Activated CD8-positive, alpha-beta T cell treated with anti-CD3 and anti-CD28 coated beads for 36 hours (primary cell): ENCODE measurements around the gene PDE9A. TPM values are rescaled to one million over a fixed set of nuclear protein-coding genes. Genes with fewer than 3 reads are reported as not detected.
A peak's percentile ranks its signal among the peaks of the same experiment; 100 is the strongest.

Experiments used
- ATAC-seq: fragments of 200-7000 bp; cut with Tn5 transposase; one replicate; pipeline ENCODE4 v1.10.0; 2021; ENCODE audit warnings: mild to moderate bottlenecking, moderate library complexity
- CTCF ChIA-PET: fragments of 350-600 bp; sonication (Branson Sonifier 250); formaldehyde crosslinking; loops from one replicate; lab custom pipeline; 2021; ENCODE audit warnings: antibody characterized with exemption; lab: Charles Lee
- POLR2A ChIA-PET: fragments of 350-600 bp; sonication (Branson Sonifier 250); formaldehyde crosslinking; loops from one replicate; lab custom pipeline; 2021; ENCODE audit warnings: antibody characterized with exemption; lab: Charles Lee
- DNase-seq: peaks from one replicate; pipeline ENCODE4 v3.0.0-alpha.2; 2020
- H3K27ac Mint-ChIP-seq: one replicate; pipeline ENCODE4 v1.8.0; 2021; ENCODE audit warnings: mild to moderate bottlenecking, mixed read lengths
- H3K27me3 Mint-ChIP-seq: one replicate; pipeline ENCODE4 v1.8.0; 2021; ENCODE audit warnings: mixed read lengths
- H3K36me3 Mint-ChIP-seq: one replicate; pipeline ENCODE4 v1.8.0; 2021; ENCODE audit warnings: low read depth, mixed read lengths
- H3K4me1 Mint-ChIP-seq: one replicate; pipeline ENCODE4 v1.8.0; 2021; ENCODE audit warnings: low read depth, mixed read lengths
- H3K4me3 Mint-ChIP-seq: one replicate; pipeline ENCODE4 v1.8.0; 2021; ENCODE audit warnings: mild to moderate bottlenecking, moderate library complexity, mixed read lengths
- H3K9me3 Mint-ChIP-seq: one replicate; pipeline ENCODE4 v1.8.0; 2021; ENCODE audit warnings: mixed read lengths
- intact Hi-C: fragments of 100-400 bp; cut with micrococcal nuclease; formaldehyde crosslinking; loops from one replicate; pipeline ENCODE4 v1.10.0; 2022
- total RNA-seq, 2 experiments: library from RNA; stranded (reverse); gene quantifications; one replicate each; pipeline ENCODE4 v1.2.3, GENCODE V29; 2021
- TF ChIP-seq, protein P1 (sequence below): fragments of 200-600 bp; IDR thresholded peaks from one replicate; pipeline ENCODE4 v1.8.0; 2022; ENCODE audit warnings: antibody characterized with exemption, mild to moderate bottlenecking

Gene PDE9A
- total RNA-seq, 2 experiments from 2014 or later, result 11.1 to 11.5 TPM

GRCh38 chr21:42746240-42746592 is 92.8 kb downstream of the PDE9A start:
- no peaks in the 10 kb centered on the region for H3K27me3 Mint-ChIP-seq
- H3K4me3 Mint-ChIP-seq, result peak overlapping the region; percentile 58
- ChIA-PET POLR2A (interaction anchor here (1.3 to 1.9 kb wide), 2 partner anchors 8 to 12 kb away, joined by 5 to 6 read pairs; no protein-coding TSS in a partner anchor), CTCF (interaction anchor here (1.2 to 1.4 kb wide), 3 partner anchors 9 to 153 kb away, joined by 3 read pairs; no protein-coding TSS in a partner anchor)
- H3K36me3 Mint-ChIP-seq, result no peaks in the 10 kb centered on the region
- peaks cover 25% of the 10 kb centered on the region for H3K4me1 Mint-ChIP-seq
- DNase-seq (no peak), ATAC-seq (peak; percentile 17)
- H3K27ac Mint-ChIP-seq, result peak overlapping the region; percentile 95
- TF ChIP-seq, protein P1, sequence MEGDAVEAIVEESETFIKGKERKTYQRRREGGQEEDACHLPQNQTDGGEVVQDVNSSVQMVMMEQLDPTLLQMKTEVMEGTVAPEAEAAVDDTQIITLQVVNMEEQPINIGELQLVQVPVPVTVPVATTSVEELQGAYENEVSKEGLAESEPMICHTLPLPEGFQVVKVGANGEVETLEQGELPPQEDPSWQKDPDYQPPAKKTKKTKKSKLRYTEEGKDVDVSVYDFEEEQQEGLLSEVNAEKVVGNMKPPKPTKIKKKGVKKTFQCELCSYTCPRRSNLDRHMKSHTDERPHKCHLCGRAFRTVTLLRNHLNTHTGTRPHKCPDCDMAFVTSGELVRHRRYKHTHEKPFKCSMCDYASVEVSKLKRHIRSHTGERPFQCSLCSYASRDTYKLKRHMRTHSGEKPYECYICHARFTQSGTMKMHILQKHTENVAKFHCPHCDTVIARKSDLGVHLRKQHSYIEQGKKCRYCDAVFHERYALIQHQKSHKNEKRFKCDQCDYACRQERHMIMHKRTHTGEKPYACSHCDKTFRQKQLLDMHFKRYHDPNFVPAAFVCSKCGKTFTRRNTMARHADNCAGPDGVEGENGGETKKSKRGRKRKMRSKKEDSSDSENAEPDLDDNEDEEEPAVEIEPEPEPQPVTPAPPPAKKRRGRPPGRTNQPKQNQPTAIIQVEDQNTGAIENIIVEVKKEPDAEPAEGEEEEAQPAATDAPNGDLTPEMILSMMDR, result peak; percentile 19
- intact Hi-C loops, result no loop called here
- H3K9me3 Mint-ChIP-seq, result no peaks in the 10 kb centered on the region

- CTCF ChIA-PET, result interaction anchor here (1.3 to 1.4 kb wide), 3 partner anchors 9 to 154 kb away, joined by 3 to 4 read pairs (median 3); no protein-coding TSS in a partner anchor
- ATAC-seq, result peak; percentile 78
- Mint-ChIP-seq H3K9me3 (no peaks in the 10 kb centered on the region), H3K27me3 (no peaks in the 10 kb centered on the region), H3K4me1 (peaks cover 25% of the 10 kb centered on the region), H3K4me3 (peak overlapping the region; percentile 58), H3K36me3 (no peaks in the 10 kb centered on the region), H3K27ac (peak overlapping the region; percentile 95)
- DNase-seq, result peak; percentile 50
- intact Hi-C loops, result no loop called here
- TF ChIP-seq, protein P1, result no peak
- POLR2A ChIA-PET, result interaction anchor here (1.3 to 1.9 kb wide), 2 partner anchors 8 to 13 kb away, joined by 5 to 6 read pairs; no protein-coding TSS in a partner anchor
These were observed 93.3 kb downstream of the PDE9A start for GRCh38 chr21:42746593-42747275.

DNA sequence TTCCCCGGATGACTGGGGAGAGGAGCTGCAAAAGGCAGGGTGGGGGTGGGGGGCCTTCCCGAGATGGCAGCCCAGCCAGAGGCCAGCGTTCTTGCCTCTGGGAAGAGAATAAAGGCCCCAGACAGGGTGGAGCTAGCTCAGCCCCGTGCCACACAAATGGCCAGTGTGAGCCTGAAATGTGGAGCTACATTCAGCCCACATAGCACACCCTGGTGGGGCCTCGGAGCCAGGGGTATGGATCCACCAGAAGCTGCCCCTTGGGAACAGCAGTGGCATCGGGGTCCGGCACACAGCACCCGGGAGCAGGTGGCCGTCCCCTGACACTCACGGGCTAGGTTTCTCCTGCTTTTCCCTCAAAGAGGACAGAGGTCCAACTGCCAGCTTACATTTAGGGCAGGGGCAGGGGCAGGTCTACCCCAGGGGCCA is 93.9 kb downstream of the PDE9A start:
- Mint-ChIP-seq H3K27ac (peak overlapping the region; percentile 95), H3K4me3 (peak overlapping the region; percentile 58)
- POLR2A ChIA-PET, result interaction anchor here (1.3 to 1.9 kb wide), 2 partner anchors 9 to 13 kb away, joined by 5 to 6 read pairs; no protein-coding TSS in a partner anchor

DNA sequence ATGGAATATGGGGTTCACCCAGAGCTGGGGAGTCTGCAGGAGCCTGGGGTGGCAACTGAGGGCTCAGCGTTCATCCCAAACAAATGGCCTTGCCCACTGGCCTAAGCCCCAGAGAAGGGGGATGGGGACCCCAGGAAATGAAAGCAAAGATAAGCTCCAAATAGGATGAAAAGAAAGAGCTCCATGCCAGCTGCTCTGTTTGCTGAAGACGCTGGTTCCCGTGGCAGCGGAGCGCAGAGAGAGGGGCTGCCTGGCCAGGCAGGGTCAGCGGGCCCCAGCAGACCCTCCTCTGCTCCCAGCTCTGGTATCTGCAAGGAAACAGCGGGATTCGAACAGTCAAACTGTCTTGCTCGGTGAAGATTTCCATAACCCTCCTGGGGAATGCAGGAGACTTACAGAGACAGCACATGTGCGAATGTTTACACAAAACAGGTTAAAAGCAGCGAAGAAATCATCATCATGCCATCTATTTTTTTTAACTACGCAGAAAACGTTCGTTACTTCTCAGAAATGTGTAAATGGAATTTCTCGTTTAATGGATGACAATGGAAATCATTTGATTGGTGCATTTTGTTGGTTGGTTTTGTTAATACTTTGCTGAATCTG is 94.4 kb downstream of the PDE9A start:
- ChIA-PET CTCF (interaction anchor here (1.3 to 1.4 kb wide), 3 partner anchors 10 to 155 kb away, joined by 3 to 4 read pairs (median 3); no protein-coding TSS in a partner anchor), POLR2A (interaction anchor here (0.7 to 1.9 kb wide), 3 partner anchors 10 to 32 kb away, joined by 3 to 6 read pairs (median 5); no protein-coding TSS in a partner anchor)
- no peak for DNase-seq
- no peaks in the 10 kb centered on the region for H3K36me3 Mint-ChIP-seq
- no peaks in the 10 kb centered on the region for H3K27me3 Mint-ChIP-seq
- H3K4me1 Mint-ChIP-seq, result peaks cover 25% of the 10 kb centered on the region
- intact Hi-C loops, result no loop called here
- TF ChIP-seq, protein P1, result no peak
- H3K9me3 Mint-ChIP-seq, result no peaks in the 10 kb centered on the region
- H3K4me3 Mint-ChIP-seq, result no peak overlapping the region
- ATAC-seq, result no peak
- no peak overlapping the region for H3K27ac Mint-ChIP-seq

More for the DNA sequence above, 93.9 kb downstream of the PDE9A start:
- Mint-ChIP-seq H3K36me3 (no peaks in the 10 kb centered on the region), H3K27me3 (no peaks in the 10 kb centered on the region), H3K4me1 (peaks cover 25% of the 10 kb centered on the region), H3K9me3 (no peaks in the 10 kb centered on the region)
- ATAC-seq (peak; percentile 9), DNase-seq (no peak)
- TF ChIP-seq, protein P1, result no peak
- intact Hi-C loops, result no loop called here
- CTCF ChIA-PET, result interaction anchor here (1.3 to 1.4 kb wide), 3 partner anchors 10 to 154 kb away, joined by 3 to 4 read pairs (median 3); no protein-coding TSS in a partner anchor
